Neural progenitor cell (in vitro differentiated cells): ENCODE measurements around the gene SHISAL2B. TPM values are rescaled to one million over a fixed set of nuclear protein-coding genes. Genes with fewer than 3 reads are reported as not detected.

ENCODE experiments used
- DNase-seq: peaks from one replicate; pipeline ENCODE4 v3.0.0-alpha.2; 2016; ENCODE audit warnings: low spot score
- H2AFZ ChIP-seq: fragments of 200-600 bp; sonication (generic); replicated peaks from 2 replicates; pipeline ENCODE4 v1.6.1; 2016; ENCODE audit warnings: antibody characterized with exemption
- H3F3A ChIP-seq: fragments of 200-600 bp; sonication (generic); 2 replicates; pipeline ENCODE4 v1.6.1; 2016; ENCODE audit warnings: antibody characterized with exemption, low read depth
- H3K27ac ChIP-seq: fragments of 200-600 bp; sonication (generic); 2 replicates; pipeline ENCODE4 v1.5.1; 2016; ENCODE audit warnings: mild to moderate bottlenecking
- H3K27me3 ChIP-seq: fragments of 200-600 bp; sonication (generic); 2 replicates; pipeline ENCODE4 v1.6.1; 2016; ENCODE audit warnings: mild to moderate bottlenecking, moderate library complexity
- H3K36me3 ChIP-seq: fragments of 200-600 bp; sonication (generic); 2 replicates; pipeline ENCODE4 v1.5.1; 2016
- H3K4me1 ChIP-seq: fragments of 200-600 bp; sonication (generic); 2 replicates; pipeline ENCODE4 v1.6.1; 2016; ENCODE audit warnings: mixed run types
- H3K4me2 ChIP-seq: fragments of 200-600 bp; sonication (generic); 2 replicates; pipeline ENCODE4 v1.6.1; 2016
- H3K4me3 ChIP-seq: fragments of 200-600 bp; sonication (generic); 2 replicates; pipeline ENCODE4 v1.5.1; 2016
- H3K79me2 ChIP-seq: fragments of 200-600 bp; sonication (generic); 2 replicates; pipeline ENCODE4 v1.6.1; 2016; ENCODE audit warnings: low read depth
- H3K9ac ChIP-seq: fragments of 200-600 bp; sonication (generic); 2 replicates; pipeline ENCODE4 v1.6.1; 2016
- H3K9me3 ChIP-seq: fragments of 200-600 bp; sonication (generic); 2 replicates; pipeline ENCODE4 v1.5.1; 2016; ENCODE audit warnings: low read depth
- H4K20me1 ChIP-seq: fragments of 200-600 bp; sonication (generic); 2 replicates; pipeline ENCODE4 v1.6.1; 2016; ENCODE audit warnings: low read depth
- H3K27ac Mint-ChIP-seq: 3 replicates; pipeline ENCODE4 v1.8.0; 2021; ENCODE audit warnings: mixed read lengths
- H3K27me3 Mint-ChIP-seq: 2 replicates; pipeline ENCODE4 v1.8.0; 2022; ENCODE audit warnings: low read depth, mild to moderate bottlenecking, inconsistent platforms, moderate library complexity, mixed read lengths; ENCODE audit not compliant: insufficient read depth
- H3K36me3 Mint-ChIP-seq: 3 replicates; pipeline ENCODE4 v1.8.0; 2021; ENCODE audit warnings: mixed read lengths
- H3K4me1 Mint-ChIP-seq: 3 replicates; pipeline ENCODE4 v1.8.0; 2021; ENCODE audit warnings: mixed read lengths
- H3K4me3 Mint-ChIP-seq: 3 replicates; pipeline ENCODE4 v1.8.0; 2021; ENCODE audit warnings: mild to moderate bottlenecking, moderate library complexity, mixed read lengths
- H3K9me3 Mint-ChIP-seq: 3 replicates; pipeline ENCODE4 v1.8.0; 2020; ENCODE audit warnings: mixed read lengths
- CTCF ChIP-seq: fragments of 200-600 bp; sonication (generic); IDR thresholded peaks from 2 replicates; pipeline ENCODE4 v1.5.1; 2017; ENCODE audit warnings: antibody characterized with exemption, mild to moderate bottlenecking
- EZH2 ChIP-seq: fragments of 200-600 bp; sonication (generic); IDR thresholded peaks from 2 replicates; pipeline ENCODE4 v1.6.1; 2017; ENCODE audit warnings: antibody characterized with exemption, mild to moderate bottlenecking, moderate library complexity
- EZH2phosphoT487 ChIP-seq: fragments of 200-600 bp; sonication (generic); IDR thresholded peaks from 2 replicates; pipeline ENCODE4 v1.6.1; 2017; ENCODE audit warnings: antibody characterized with exemption
- total RNA-seq: library from RNA; depleted of rRNA; stranded (reverse); fragments of >200 nt; gene quantifications from 2 replicates; pipeline ENCODE4 v1.2.3, GENCODE V29; 2015; ENCODE audit warnings: low replicate concordance

SHISAL2B gene
- total RNA-seq, 1 donor from 2014 or later = 17.8 TPM

GRCh38 chr5:64680289-64680688, 10.0 kb upstream of the SHISAL2B start:
- Histone ChIP-seq H3K79me2 (no peaks in the 10 kb centered on the region), H3K9me3 (no peaks in the 10 kb centered on the region), H3K4me1 (no peaks in the 10 kb centered on the region), H3K9ac (no peak overlapping the region), H3F3A (no peaks in the 10 kb centered on the region), H4K20me1 (no peaks in the 10 kb centered on the region), H3K36me3 (no peaks in the 10 kb centered on the region), H3K4me2 (no peak overlapping the region), H3K4me3 (no peak overlapping the region), H3K27ac (no peak overlapping the region), H3K27me3 (no peaks in the 10 kb centered on the region), H2AFZ (peak overlapping the region; percentile 60)
- Mint-ChIP-seq H3K36me3 (no peaks in the 10 kb centered on the region), H3K27ac (no peak overlapping the region), H3K4me3 (no peak overlapping the region), H3K4me1 (peaks cover 6% of the 10 kb centered on the region), H3K9me3 (no peaks in the 10 kb centered on the region), H3K27me3 (peaks cover 3% of the 10 kb centered on the region)
- peak; percentile 43 for TF ChIP-seq CTCF
- no peak for TF ChIP-seq EZH2
- DNase-seq = peak; percentile 39

GRCh38 chr5:64682608-64683007, 7.7 kb upstream of the SHISAL2B start:
- Histone ChIP-seq H2AFZ (no peak overlapping the region), H3K27me3 (no peaks in the 10 kb centered on the region), H3K27ac (no peak overlapping the region), H3K4me2 (no peak overlapping the region), H3K4me1 (peaks cover 6% of the 10 kb centered on the region), H4K20me1 (no peaks in the 10 kb centered on the region), H3K9ac (no peak overlapping the region), H3F3A (no peaks in the 10 kb centered on the region), H3K36me3 (no peaks in the 10 kb centered on the region), H3K4me3 (no peak overlapping the region), H3K79me2 (no peaks in the 10 kb centered on the region), H3K9me3 (no peaks in the 10 kb centered on the region)
- Mint-ChIP-seq H3K4me1 (peaks cover 6% of the 10 kb centered on the region), H3K9me3 (no peaks in the 10 kb centered on the region), H3K36me3 (no peaks in the 10 kb centered on the region), H3K27me3 (no peaks in the 10 kb centered on the region), H3K27ac (no peak overlapping the region), H3K4me3 (no peak overlapping the region)
- TF ChIP-seq CTCF = peak; percentile 21
- no peak for TF ChIP-seq EZH2phosphoT487
- no peak for DNase-seq

- H3K9me3 Mint-ChIP-seq = no peaks in the 10 kb centered on the region
- H3K27ac Mint-ChIP-seq = no peak overlapping the region
- no peak for DNase-seq
- peaks cover 7% of the 10 kb centered on the region for H3K27me3 Mint-ChIP-seq
- Histone ChIP-seq H4K20me1 (no peaks in the 10 kb centered on the region), H3K9me3 (no peaks in the 10 kb centered on the region), H3K4me1 (peaks cover 13% of the 10 kb centered on the region), H3K79me2 (no peaks in the 10 kb centered on the region), H3K4me2 (no peak overlapping the region), H2AFZ (peak overlapping the region; percentile 36), H3K27ac (no peak overlapping the region), H3K9ac (no peak overlapping the region), H3K36me3 (no peaks in the 10 kb centered on the region), H3K4me3 (no peak overlapping the region), H3F3A (peaks cover 16% of the 10 kb centered on the region), H3K27me3 (peaks cover 23% of the 10 kb centered on the region)
- TF ChIP-seq EZH2phosphoT487 (no peak), CTCF (no peak), EZH2 (no peak)
- H3K4me3 Mint-ChIP-seq = no peak overlapping the region
- peaks cover 9% of the 10 kb centered on the region for H3K4me1 Mint-ChIP-seq
- H3K36me3 Mint-ChIP-seq = no peaks in the 10 kb centered on the region
These were observed 4.4 kb upstream of the SHISAL2B start for GRCh38 chr5:64685866-64686265.

- peaks cover 15% of the 10 kb centered on the region for H3K4me1 Mint-ChIP-seq
- H3K27me3 Mint-ChIP-seq = peaks cover 14% of the 10 kb centered on the region
These were observed 1.9 kb upstream of the SHISAL2B start for GRCh38 chr5:64688391-64688790.

More at GRCh38 chr5:64688391-64688790, 1.9 kb upstream of the SHISAL2B start:
- no peak overlapping the region for H3K4me3 ChIP-seq
- H4K20me1 ChIP-seq = no peaks in the 10 kb centered on the region
- no peak overlapping the region for H3K4me2 ChIP-seq
- TF ChIP-seq CTCF (no peak), EZH2 (no peak), EZH2phosphoT487 (no peak)
- H3K27ac Mint-ChIP-seq = no peak overlapping the region
- H3K9me3 Mint-ChIP-seq = no peaks in the 10 kb centered on the region
- no peak overlapping the region for H3K27ac ChIP-seq
- H3F3A ChIP-seq = peaks cover 23% of the 10 kb centered on the region
- no peaks in the 10 kb centered on the region for H3K36me3 ChIP-seq
- H3K79me2 ChIP-seq = no peaks in the 10 kb centered on the region
- no peak overlapping the region for H3K9ac ChIP-seq
- no peak for DNase-seq
- H3K9me3 ChIP-seq = no peaks in the 10 kb centered on the region
- peaks cover 31% of the 10 kb centered on the region for H3K27me3 ChIP-seq
- H2AFZ ChIP-seq = no peak overlapping the region
- peaks cover 30% of the 10 kb centered on the region for H3K4me1 ChIP-seq
- H3K4me3 Mint-ChIP-seq = no peak overlapping the region
- no peaks in the 10 kb centered on the region for H3K36me3 Mint-ChIP-seq
